Peyer's patch (tissue), 4 donors: ENCODE data around the gene TECR. TPM values are rescaled to one million over a fixed set of nuclear protein-coding genes. Genes with fewer than 3 reads are reported as not detected.

Experiments used
- DNase-seq, 3 donors: peaks; one replicate each; pipeline ENCODE4 v3.0.0-alpha.2; 2017 to 2019
- H3K27ac ChIP-seq, 4 donors: fragments of 200-600 bp; sonication (generic); one replicate each; pipeline ENCODE4 v1.5.1; 2016 to 2019
- H3K27me3 ChIP-seq, 2 donors: fragments of 200-600 bp; sonication (generic); one replicate each; pipeline ENCODE4 v1.5.1; 2019
- H3K36me3 ChIP-seq, 3 donors: fragments of 200-600 bp; sonication (generic); one replicate each; pipeline ENCODE4 v1.5.1; 2016 to 2019
- H3K4me1 ChIP-seq, 4 donors: fragments of 200-600 bp; sonication (generic); one replicate each; pipeline ENCODE4 v1.5.1; 2016 to 2019
- H3K4me3 ChIP-seq, 4 donors: fragments of 200-600 bp; sonication (generic); 1 replicate in 3 of 4; 2 replicates in 1 of 4; pipeline ENCODE4 v1.5.1; 2016 to 2019; ENCODE audit warnings: mild to moderate bottlenecking in 1 of 4
- H3K9me3 ChIP-seq, 4 donors: fragments of 200-600 bp; sonication (generic); one replicate each; pipeline ENCODE4 v1.5.1; 2016 to 2019; ENCODE audit warnings: mild to moderate bottlenecking in 1 of 4
- CTCF ChIP-seq, 6 experiments: fragments of 450-650 bp in 4 of 6; fragments of 200-600 bp in 2 of 6; sonication (generic) in 1 of 6; IDR thresholded peaks; one replicate each; pipeline ENCODE4 v1.5.1; 2017 to 2019; ENCODE audit warnings: antibody characterized with exemption in 6 of 6, mild to moderate bottlenecking in 3 of 6, moderate library complexity in 1 of 6
- POLR2A ChIP-seq, 2 donors: fragments of 450-650 bp; IDR thresholded peaks; one replicate each; pipeline ENCODE4 v1.5.1; 2017; ENCODE audit warnings: antibody characterized with exemption in 2 of 2, mild to moderate bottlenecking in 2 of 2, moderate library complexity in 2 of 2
- total RNA-seq, 4 donors: library from RNA; depleted of rRNA; stranded (reverse); fragments of >200 nt; gene quantifications; one replicate each; pipeline ENCODE4 v1.1.0, GENCODE V29; 2016

TECR gene
- total RNA-seq, 4 donors from 2014 or later = 24.8 to 103 (median 78.7) TPM

GRCh38 chr19:14558370-14559066 is 29.1 kb downstream of the TECR start:
- Histone ChIP-seq H3K4me3 (no peak overlapping the region), H3K27ac (no peak overlapping the region), H3K9me3 (no peaks in the 10 kb centered on the region), H3K36me3 (peaks cover 0 to 13% (median 0%) of the 10 kb centered on the region in 3 donors), H3K4me1 (peaks cover 0 to 25% (median 10%) of the 10 kb centered on the region in 4 donors), H3K27me3 (no peaks in the 10 kb centered on the region)
- no peak for DNase-seq
- TF ChIP-seq POLR2A (IDR thresholded peaks at IDR 0.05) = no peak
- TF ChIP-seq CTCF (IDR thresholded peaks at IDR 0.05) = no peak

GRCh38 chr19:14559916-14560775 is 30.8 kb downstream of the TECR start:
- Histone ChIP-seq H3K27me3 (no peaks in the 10 kb centered on the region), H3K4me1 (peaks cover 0 to 13% (median 10%) of the 10 kb centered on the region in 4 donors), H3K9me3 (no peaks in the 10 kb centered on the region), H3K27ac (no peak overlapping the region), H3K36me3 (peaks cover 0 to 26% (median 0%) of the 10 kb centered on the region in 3 donors), H3K4me3 (no peak overlapping the region)
- TF ChIP-seq CTCF (IDR thresholded peaks at IDR 0.05) = no peak
- TF ChIP-seq POLR2A (IDR thresholded peaks at IDR 0.05) = no peak
- DNase-seq = no peak

- peaks cover 0 to 13% (median 10%) of the 10 kb centered on the region in 4 donors for H3K4me1 ChIP-seq
- H3K36me3 ChIP-seq = peaks cover 0 to 32% (median 0%) of the 10 kb centered on the region in 3 donors
- H3K9me3 ChIP-seq = no peaks in the 10 kb centered on the region
- H3K4me3 ChIP-seq = no peak overlapping the region
- TF ChIP-seq POLR2A (IDR thresholded peaks at IDR 0.05) (no peak), CTCF (IDR thresholded peaks at IDR 0.05) (no peak)
- H3K27ac ChIP-seq = no peak overlapping the region
- no peak for DNase-seq
- no peaks in the 10 kb centered on the region for H3K27me3 ChIP-seq
Observed at GRCh38 chr19:14560776-14561108, 31.3 kb downstream of the TECR start.

GRCh38 chr19:14561249-14561648 is 31.9 kb downstream of the TECR start:
- peaks cover 0 to 37% (median 0%) of the 10 kb centered on the region in 3 donors for H3K36me3 ChIP-seq
- no peak overlapping the region for H3K27ac ChIP-seq
- H3K4me1 ChIP-seq = peaks cover 0 to 11% (median 8%) of the 10 kb centered on the region in 4 donors
- no peak for DNase-seq
- no peak for TF ChIP-seq POLR2A (IDR thresholded peaks at IDR 0.05)
- no peak for TF ChIP-seq CTCF (IDR thresholded peaks at IDR 0.05)
- no peaks in the 10 kb centered on the region for H3K9me3 ChIP-seq
- no peaks in the 10 kb centered on the region for H3K27me3 ChIP-seq
- H3K4me3 ChIP-seq = no peak overlapping the region

GRCh38 chr19:14561847-14562351 is 32.5 kb downstream of the TECR start:
- DNase-seq = no peak
- Histone ChIP-seq H3K9me3 (no peaks in the 10 kb centered on the region), H3K36me3 (peaks cover 0 to 44% (median 0%) of the 10 kb centered on the region in 3 donors), H3K4me3 (no peak overlapping the region), H3K27ac (peak overlapping the region in 1 of 4 donors; percentile 10), H3K4me1 (peaks cover 0 to 5% (median 2%) of the 10 kb centered on the region in 4 donors), H3K27me3 (no peaks in the 10 kb centered on the region)
- no peak for TF ChIP-seq CTCF (IDR thresholded peaks at IDR 0.05)
- no peak for TF ChIP-seq POLR2A (IDR thresholded peaks at IDR 0.05)
